AG04450 (cell line): ENCODE results near the gene ICAM1. TPM values are rescaled to one million over a fixed set of nuclear protein-coding genes. Genes with fewer than 3 reads are reported as not detected.

Experiments
- CTCF ChIA-PET: fragments of 300-600, 350-600 bp; formaldehyde crosslinking; extraction: SDS; loops from one replicate; lab custom pipeline; 2022; ENCODE audit warnings: antibody characterized with exemption, inconsistent platforms; lab: Charles Lee
- POLR2A ChIA-PET: fragments of 350-600 bp; formaldehyde crosslinking; extraction: SDS; loops from one replicate; lab custom pipeline; 2021; ENCODE audit warnings: antibody characterized with exemption, inconsistent platforms; lab: Yijun Ruan, JAX
- DNase-seq: peaks from one replicate; pipeline ENCODE4 v3.0.0-alpha.2; 2011; ENCODE audit warnings: low read depth, low spot score
- H3K27ac ChIP-seq: one replicate; pipeline ENCODE4 v1.5.1; 2012; ENCODE audit warnings: low read depth, low read length, control low read depth
- H3K27me3 ChIP-seq: one replicate; pipeline ENCODE4 v1.6.0; 2012; ENCODE audit warnings: low read length; ENCODE audit not compliant: control insufficient read depth, insufficient read depth
- H3K4me3 ChIP-seq: 2 replicates; pipeline ENCODE4 v1.5.1; 2011; ENCODE audit warnings: mild to moderate bottlenecking, low read depth, low read length, control low read depth
- H3K9me3 ChIP-seq: 2 replicates; pipeline ENCODE4 v1.5.1; 2012; ENCODE audit warnings: low read length; ENCODE audit not compliant: control insufficient read depth, insufficient read depth
- polyA plus RNA-seq: library from polyadenylated mRNA; depleted of rRNA; stranded (reverse); fragments of >200 nt; gene quantifications from 2 replicates; pipeline ENCODE4 v1.2.3, GENCODE V29; 2011; rRNA removed
- small RNA-seq: library from RNA; depleted of rRNA; stranded (forward); fragments of <200 nt; gene quantifications from one replicate; pipeline ENCODE3, GENCODE V24; 2012; ENCODE audit warnings: low read depth; ENCODE audit not compliant: insufficient read length
- TF ChIP-seq, protein P1 (sequence below): IDR thresholded peaks from 2 replicates; pipeline ENCODE4 v1.5.1; 2011; ENCODE audit warnings: low read depth, low read length, control low read depth, inconsistent platforms

Gene ICAM1
- polyA plus RNA-seq, 1 experiment, result 40.4 TPM

DNA sequence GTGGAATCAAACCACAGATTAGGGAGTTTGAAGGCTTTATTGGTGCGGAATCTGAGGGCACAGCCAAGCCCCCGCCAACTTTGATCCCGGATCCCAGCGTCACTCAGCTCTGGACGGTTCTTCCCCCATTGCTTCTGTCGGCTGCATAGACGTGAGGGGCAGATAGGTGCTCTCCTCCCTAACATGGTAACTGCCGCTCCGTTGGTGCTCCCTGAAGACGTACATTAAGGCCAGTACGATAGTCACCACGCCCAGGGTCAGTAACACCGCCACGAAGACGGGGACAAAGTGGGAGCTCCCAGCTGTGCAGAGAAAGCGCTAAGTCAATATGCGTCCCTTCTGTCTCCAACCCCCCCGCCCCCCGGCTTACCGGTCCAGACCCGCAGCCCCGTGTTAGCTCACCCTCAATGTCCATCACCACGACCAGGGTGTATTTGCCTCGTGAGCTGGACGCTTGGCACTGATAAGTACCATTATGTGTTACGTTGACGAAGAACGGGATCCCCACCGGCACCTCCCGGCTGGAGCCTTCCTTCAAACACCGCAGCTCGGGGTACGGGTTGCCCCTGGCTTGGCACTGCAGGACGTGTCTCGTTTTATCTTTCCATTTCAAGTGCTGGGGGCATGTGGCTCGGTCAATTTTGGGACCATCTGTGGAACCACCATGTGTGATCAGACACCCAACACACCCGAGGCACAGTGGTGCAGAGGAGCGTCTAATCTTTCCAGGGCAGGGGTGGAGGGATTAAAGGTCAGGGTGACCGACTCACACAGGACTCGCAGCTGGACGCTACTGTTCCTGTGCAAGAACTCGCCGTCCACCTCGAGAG lies 63.1 kb downstream of the ICAM1 start:
- Histone ChIP-seq H3K4me3 (peak overlapping the region; percentile 89), H3K9me3 (no peaks in the 10 kb centered on the region), H3K27me3 (no peaks in the 10 kb centered on the region), H3K27ac (peak overlapping the region; percentile 39)
- no peak for DNase-seq
- ChIA-PET CTCF (interaction anchor here (0.6 to 1.9 kb wide), 8 partner anchors 19 to 403 kb away, joined by 3 to 7 read pairs (median 4); partner anchors contain the start of gene ICAM1), POLR2A (interaction anchor here (0.6 to 3.5 kb wide), 28 partner anchors 7 to 1187 kb away, joined by 3 to 25 read pairs (median 5); partner anchors contain the start of genes ICAM1, ICAM4, ICAM5 and TYK2)
- TF ChIP-seq, protein P1, sequence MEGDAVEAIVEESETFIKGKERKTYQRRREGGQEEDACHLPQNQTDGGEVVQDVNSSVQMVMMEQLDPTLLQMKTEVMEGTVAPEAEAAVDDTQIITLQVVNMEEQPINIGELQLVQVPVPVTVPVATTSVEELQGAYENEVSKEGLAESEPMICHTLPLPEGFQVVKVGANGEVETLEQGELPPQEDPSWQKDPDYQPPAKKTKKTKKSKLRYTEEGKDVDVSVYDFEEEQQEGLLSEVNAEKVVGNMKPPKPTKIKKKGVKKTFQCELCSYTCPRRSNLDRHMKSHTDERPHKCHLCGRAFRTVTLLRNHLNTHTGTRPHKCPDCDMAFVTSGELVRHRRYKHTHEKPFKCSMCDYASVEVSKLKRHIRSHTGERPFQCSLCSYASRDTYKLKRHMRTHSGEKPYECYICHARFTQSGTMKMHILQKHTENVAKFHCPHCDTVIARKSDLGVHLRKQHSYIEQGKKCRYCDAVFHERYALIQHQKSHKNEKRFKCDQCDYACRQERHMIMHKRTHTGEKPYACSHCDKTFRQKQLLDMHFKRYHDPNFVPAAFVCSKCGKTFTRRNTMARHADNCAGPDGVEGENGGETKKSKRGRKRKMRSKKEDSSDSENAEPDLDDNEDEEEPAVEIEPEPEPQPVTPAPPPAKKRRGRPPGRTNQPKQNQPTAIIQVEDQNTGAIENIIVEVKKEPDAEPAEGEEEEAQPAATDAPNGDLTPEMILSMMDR, result no peak

DNA sequence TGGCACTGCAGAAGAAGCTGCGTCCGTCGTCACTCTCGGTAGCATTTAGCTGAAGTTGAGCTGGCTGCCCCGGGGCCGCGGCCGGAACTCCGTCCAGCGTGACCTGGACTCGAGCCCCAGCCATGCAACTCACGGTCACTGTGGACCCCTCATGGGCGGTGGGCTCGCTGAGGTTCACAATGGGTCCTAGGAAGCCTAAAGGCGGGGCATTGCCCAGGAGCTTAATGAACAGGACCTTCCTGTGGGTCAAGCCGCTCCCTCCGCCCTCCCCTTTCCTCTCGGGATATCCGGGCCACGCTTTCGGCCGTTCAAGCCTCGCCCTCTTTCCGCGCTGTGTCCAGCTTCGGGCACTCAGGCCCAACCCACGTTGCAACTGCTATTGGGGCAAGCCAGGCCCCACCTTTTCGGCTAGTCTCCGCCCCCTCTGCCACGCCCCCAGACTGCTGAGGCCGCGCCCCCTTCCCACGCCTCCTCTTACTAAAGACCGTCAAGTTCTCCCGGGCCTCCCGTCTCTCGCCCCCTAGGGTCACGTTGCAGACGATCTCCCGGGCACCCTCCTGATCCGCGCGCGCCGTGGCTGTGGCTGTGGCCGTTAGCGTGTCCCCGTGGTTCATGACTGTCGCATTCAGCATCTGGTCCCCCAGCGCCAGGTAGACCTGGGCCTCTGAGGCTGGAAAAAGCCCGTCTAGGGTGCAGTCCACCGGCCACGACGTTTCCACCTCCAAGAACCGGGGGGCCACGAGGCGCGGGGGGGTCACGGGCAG lies 63.9 kb downstream of the ICAM1 start:
- Histone ChIP-seq H3K27ac (no peak overlapping the region), H3K9me3 (no peaks in the 10 kb centered on the region), H3K27me3 (no peaks in the 10 kb centered on the region), H3K4me3 (peak overlapping the region; percentile 89)
- DNase-seq, result peak; percentile 89
- TF ChIP-seq, protein P1, result peak; percentile 33; the same call in 1 of the 2 replicates
- POLR2A ChIA-PET, result interaction anchor here (0.6 to 3.5 kb wide), 8 partner anchors 17 to 141 kb away, joined by 3 to 25 read pairs (median 6); partner anchors contain the start of genes ICAM4, ICAM5 and TYK2
- CTCF ChIA-PET, result interaction anchor here (0.7 to 1.9 kb wide), 6 partner anchors 20 to 404 kb away, joined by 3 to 6 read pairs (median 4); no protein-coding TSS in a partner anchor

DNA sequence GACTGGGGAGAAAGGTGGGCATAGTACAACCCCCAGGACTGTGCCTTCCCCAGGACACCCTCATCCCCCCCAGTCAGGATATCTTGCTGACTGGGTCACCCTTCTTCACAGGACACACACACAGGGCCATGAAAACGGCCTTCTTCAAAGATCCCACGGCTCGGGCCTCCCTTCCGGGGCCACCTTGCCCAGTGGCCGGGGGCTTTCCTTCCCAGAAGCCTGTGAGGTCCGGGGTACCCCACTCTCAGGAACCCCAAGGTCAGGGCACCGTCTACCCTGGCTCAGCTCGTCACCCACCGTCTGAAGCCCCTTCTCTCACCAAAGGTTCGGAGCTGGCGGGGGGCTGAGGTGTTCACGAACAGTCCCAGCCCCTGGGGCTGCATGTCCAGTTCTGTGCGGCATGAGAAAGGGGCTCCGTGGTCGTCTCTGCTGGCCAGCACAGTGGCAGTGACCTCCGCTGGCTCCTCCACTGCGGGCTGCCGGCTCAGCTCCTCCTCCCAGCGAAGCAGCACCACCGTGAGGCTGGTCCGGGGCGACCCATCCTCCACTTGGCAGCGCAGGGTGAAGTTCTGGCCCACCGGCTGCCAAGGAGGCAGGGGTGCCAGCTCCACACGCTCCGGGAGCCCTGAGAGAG lies 64.5 kb downstream of the ICAM1 start:
- Histone ChIP-seq H3K27ac (no peak overlapping the region), H3K27me3 (no peaks in the 10 kb centered on the region), H3K4me3 (no peak overlapping the region; the same call in 1 of the 2 replicates), H3K9me3 (no peaks in the 10 kb centered on the region)
- ChIA-PET POLR2A (interaction anchor here (1.1 kb wide), 1 partner anchor 76 kb away, joined by 5 read pairs; no protein-coding TSS in a partner anchor), CTCF (interaction anchor here (0.7 to 1.1 kb wide), 3 partner anchors 35 to 66 kb away, joined by 3 to 5 read pairs (median 4); no protein-coding TSS in a partner anchor)
- DNase-seq, result no peak
- TF ChIP-seq, protein P1, result no peak

Small RNAs within 50 kb of the gene (small RNA-seq; reads per million reads assigned to genes)
- not detected for gene AC011511.1
- not detected for gene AC011511.4
- not detected for gene MIR4322

Other genes starting within 250 kb of the ICAM1 start
- 25.0 and 25.9 TPM in 2 replicates for gene SHFL, start 184.8 kb upstream of the ICAM1 start, polyA plus RNA-seq
- 0.09 and 0.11 TPM in 2 replicates for gene ANGPTL6, start 168.4 kb upstream of the ICAM1 start, polyA plus RNA-seq
- gene PPAN, start 164.8 kb upstream of the ICAM1 start, polyA plus RNA-seq, result 11.5 and 13.1 TPM in 2 replicates
- gene P2RY11, start 159.4 kb upstream of the ICAM1 start, polyA plus RNA-seq, result 1.0 and 2.1 TPM in 2 replicates
- 127 and 146 TPM in 2 replicates for gene EIF3G, start 151.2 kb upstream of the ICAM1 start, polyA plus RNA-seq
- 54.5 and 60.7 TPM in 2 replicates for gene DNMT1, start 76.2 kb upstream of the ICAM1 start, polyA plus RNA-seq
- 19.7 and 25.1 TPM in 2 replicates for gene S1PR2, start 39.8 kb upstream of the ICAM1 start, polyA plus RNA-seq
- gene MRPL4, start 18.9 kb upstream of the ICAM1 start, polyA plus RNA-seq, result 28.5 and 41.4 TPM in 2 replicates
- 2.5 and 3.3 TPM in 2 replicates for gene ICAM4, start 15.8 kb downstream of the ICAM1 start, polyA plus RNA-seq
- gene ICAM5, start 18.8 kb downstream of the ICAM1 start, polyA plus RNA-seq, result 3.8 and 5.3 TPM in 2 replicates
- 0.62 and 0.74 TPM in 2 replicates for gene ZGLP1, start 38.7 kb downstream of the ICAM1 start, polyA plus RNA-seq
- 20.8 and 30.0 TPM in 2 replicates for gene FDX2, start 44.9 kb downstream of the ICAM1 start, polyA plus RNA-seq
- gene RAVER1, start 62.4 kb downstream of the ICAM1 start, polyA plus RNA-seq, result 2.2 and 4.1 TPM in 2 replicates
- 6.7 and 10.1 TPM in 2 replicates for gene ICAM3, start 68.5 kb downstream of the ICAM1 start, polyA plus RNA-seq
- 29.1 and 52.8 TPM in 2 replicates for gene TYK2, start 109.5 kb downstream of the ICAM1 start, polyA plus RNA-seq
- 268 and 340 TPM in 2 replicates for gene CDC37, start 132.4 kb downstream of the ICAM1 start, polyA plus RNA-seq
- gene PDE4A, start 149.4 kb downstream of the ICAM1 start, polyA plus RNA-seq, result 2.9 and 5.1 TPM in 2 replicates
- 46.7 and 64.3 TPM in 2 replicates for gene KEAP1, start 232.2 kb downstream of the ICAM1 start, polyA plus RNA-seq
- 0.10 and 0.11 TPM in 2 replicates for gene S1PR5, start 246.3 kb downstream of the ICAM1 start, polyA plus RNA-seq